GM15510 (cell line): Measurements from ENCODE around the gene PCDH1.

ENCODE experiments used
- POLR2A ChIP-seq: IDR thresholded peaks from 3 replicates; pipeline ENCODE4 v1.6.1; 2011; ENCODE audit warnings: borderline replicate concordance; ENCODE audit not compliant: insufficient read length; ENCODE audit errors: extremely low read depth

PCDH1 gene

DNA sequence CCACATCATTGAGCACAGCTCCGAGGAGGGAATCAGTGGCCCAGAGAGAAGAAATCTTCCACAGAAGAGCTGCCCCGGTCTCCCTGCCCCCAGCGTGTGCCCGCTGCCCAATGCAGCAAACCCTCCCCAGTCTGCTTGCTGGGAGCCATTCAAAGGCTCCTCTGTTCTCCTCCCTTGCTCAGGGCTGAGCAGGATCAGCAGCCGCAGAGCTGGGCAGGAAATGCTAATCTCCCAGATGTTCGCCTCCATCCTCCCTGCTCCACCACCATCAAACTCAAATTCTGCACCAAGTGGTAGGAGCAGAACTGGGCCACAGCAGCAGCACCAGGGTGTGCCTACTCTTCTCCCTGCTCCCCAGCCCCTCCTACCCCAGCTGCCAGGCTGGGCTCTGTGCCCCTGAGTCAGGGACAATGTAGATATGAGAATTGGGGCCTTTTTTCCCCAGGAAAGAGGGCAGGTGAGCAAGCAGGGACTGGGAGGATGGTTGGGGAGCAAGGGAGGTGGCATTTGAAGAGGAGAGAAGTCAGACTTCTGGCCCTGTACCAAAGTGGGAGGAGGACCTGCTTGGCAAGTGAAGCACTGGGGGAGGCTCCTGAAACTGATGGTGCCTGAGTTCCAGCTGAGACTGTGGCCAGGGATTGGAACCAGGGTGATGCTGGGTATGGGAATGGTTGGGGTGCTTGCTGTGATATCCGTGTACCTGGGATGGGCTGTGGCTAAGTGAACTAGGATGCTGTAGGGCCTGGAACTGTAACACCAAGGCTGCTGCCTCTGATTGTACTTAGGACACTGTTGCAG, 1.9 kb upstream of the PCDH1 start:
- TF ChIP-seq POLR2A = no peak

DNA sequence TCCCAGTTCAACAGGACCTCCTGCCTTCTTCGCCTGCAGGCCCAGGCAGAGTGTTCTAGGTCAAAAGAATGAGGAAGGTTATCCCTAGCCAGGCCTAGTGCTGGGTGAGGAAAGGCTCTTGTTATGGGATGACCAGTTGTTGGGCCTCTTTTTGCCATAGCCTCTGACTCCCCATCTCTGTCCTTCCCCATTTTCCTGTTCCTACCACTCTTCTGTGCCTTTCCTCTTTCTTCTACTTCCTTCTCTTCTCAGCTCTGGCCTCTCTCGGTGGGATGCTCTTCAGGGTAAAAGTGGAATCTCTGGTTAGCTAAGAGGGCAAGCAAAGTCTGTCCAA, 1.2 kb upstream of the PCDH1 start:
- TF ChIP-seq POLR2A = no peak

DNA sequence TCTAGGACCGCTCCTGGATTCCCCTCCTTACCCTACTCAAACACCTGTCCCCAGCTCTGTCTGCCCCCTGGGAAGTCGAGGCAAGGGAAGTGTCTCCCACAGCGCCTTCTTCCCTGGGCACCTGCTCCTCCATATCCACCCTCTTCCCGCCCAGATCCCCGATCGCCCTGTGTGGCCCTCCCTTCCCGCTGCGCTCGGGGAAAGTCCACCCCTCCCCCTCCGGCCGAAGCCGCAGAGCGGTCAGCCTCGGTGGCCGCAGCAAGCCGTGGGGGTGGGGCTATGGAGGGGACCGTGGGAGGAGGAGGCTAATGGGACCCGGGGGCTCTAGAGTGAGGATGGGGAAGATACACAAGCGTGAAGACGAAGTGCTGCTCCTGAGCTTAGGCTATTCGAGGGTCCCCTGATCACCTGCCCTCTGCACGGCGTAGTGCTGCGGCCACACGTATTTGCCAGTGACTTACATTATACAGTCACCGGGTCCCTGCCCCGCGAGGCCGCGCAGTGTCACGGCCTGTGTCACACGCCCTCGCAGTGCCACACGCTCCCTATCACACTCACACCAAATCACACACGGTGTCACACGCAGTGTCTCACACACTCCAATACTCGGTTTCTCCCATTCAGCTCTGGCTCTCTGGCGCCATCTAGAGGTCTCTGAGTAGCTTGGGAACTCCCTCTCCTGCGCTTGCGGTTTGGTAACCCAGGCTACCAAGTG, 658 bp upstream of the PCDH1 start:
- no peak for TF ChIP-seq POLR2A

DNA sequence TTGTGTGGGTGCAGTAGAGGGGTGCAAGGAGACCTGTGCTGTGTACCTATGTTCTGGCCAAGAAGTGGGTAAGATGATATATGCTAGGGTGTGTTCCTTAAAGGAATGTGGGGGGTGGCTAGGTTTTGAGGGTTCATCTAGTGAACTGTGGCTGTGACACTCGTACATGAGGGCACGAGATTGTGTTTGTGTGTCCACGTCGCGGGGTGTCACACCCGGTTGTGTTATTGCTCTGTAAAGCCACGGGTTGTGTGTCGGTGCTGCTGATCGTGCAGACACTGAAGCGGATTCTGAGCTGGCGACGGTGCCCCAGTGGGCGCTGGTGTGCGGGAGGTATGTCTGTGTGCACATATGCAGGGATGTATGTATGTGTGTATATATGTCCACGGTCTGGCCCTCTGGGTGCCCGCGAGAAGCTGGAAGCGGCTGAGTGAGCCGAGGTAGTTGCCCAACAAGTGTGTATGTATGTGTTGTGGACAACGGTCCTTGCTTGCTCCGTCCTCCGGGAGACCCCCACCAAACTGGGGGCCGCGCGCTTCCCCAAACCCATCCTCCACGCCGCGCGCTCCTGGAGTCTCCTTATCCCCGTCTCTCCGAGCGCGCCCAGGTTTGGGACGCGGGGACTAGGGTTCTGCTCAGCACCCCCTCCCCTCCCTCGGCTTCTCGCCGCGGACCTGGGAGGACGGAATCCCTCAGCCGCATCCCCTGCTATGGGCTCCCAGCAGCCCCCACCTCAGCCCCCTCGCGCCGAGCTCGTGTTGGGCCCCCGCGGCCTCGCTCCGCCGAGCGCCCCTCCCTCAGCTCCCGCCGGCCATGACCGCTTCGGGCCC, 639 bp downstream of the PCDH1 start:
- TF ChIP-seq POLR2A = no peak

DNA sequence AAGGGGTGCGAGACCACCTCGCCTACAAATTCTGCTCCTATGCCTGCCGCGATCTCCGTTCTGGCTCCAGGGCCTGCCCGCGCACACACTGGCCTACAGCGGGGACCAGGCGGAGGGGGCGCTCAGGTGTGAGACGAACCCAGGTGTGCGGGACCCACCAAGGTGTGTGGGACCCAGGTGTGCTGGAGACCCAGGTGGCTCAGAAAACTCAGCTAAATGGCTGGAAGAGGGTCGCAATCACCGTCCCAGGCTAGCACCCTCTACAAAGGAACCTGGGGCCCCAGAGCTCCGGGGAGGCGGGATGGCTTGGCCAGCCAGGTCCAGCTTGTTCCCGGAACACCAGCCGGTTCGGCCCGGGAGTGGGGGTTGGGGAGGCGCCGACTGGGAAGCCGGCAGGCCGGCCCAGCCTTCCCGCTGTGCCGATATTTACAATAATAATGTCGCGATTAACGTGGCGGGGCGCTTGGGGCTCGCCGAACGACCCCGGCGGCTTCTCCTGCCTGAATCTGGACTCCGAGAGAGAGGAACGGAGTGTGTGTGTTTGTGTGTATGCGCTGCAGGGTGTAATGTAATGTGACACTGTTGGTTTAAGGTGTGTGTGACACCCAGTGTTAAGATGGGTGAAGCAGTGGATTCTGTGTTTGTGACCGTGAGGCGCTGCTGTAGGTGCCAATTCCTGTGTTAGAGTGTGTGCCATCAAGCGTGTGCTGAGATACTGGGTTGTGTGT, 1.4 kb downstream of the PCDH1 start:
- TF ChIP-seq POLR2A = no peak

DNA sequence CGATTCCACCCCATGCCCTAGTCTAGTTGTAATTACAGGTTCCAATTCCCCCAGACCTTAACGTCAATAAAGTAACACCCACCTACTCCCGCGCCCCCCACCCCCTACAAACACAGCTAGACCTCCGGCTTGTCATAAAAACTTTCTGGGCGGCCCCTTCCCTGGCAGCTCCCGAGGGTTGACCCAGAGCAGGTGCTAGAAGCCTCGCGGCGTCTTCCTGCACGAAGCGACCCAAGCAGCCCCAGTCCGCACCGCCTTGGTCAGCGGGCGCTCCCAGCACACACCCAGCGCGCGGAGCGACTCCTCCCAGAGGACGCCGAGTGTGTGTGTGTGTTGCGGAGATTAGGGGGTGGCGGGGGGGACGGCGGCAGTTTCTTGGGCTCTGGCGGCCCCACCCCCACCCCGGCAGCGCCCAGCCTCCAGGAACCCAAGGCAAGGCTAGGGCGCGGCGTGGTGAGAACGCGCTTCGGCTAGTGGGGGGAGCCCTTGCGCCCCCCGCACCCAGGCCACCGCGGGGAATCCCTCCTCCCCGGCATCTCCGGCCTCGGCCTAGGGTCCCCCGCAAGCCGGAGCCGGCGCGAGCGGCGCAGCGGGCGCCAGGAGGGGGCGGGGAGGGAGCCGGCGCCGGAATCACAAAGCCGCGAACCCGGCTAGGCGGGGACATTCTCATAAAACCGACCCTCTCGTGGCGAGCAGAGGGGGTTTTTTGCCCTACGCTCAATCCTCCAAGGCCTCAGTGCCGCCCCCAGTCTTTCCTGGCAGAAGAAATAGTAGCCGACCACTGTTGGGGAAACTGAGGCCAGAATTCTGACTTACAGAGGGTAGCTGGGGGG, 2.2 kb downstream of the PCDH1 start:
- TF ChIP-seq POLR2A = no peak

DNA sequence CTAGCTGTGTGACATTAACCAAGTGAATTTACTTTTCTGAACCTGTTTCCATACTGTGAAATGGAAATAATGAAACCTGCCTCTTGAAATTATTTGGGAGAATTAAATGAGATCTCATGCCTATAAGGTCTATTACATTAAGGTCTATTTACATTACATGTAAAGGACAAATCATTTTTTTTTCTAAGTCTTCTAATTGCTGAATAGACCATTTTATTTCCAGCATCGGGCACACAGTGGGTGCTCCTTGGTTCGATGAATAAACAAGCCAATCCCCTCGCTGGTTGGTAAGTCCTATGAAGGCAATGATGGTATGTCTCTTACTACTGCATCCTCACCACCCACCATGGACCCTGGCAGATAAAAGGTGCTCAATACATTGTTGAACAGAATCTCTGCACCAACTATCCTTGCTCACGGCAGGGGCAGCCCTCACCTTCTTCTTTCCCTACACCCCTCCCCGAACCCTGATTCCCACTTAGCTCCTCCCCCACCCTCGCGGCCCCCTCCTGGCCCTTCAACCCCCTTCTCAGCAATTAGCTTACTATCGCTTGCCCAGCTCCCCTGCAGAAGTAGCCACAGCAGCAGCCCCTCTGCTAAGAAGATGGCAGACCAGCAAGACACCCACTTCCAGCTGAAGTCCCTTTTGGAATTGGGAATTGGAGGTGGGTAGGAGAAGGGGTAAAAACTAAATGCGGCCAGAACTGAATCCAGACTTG, 3.0 kb downstream of the PCDH1 start:
- no peak for TF ChIP-seq POLR2A

DNA sequence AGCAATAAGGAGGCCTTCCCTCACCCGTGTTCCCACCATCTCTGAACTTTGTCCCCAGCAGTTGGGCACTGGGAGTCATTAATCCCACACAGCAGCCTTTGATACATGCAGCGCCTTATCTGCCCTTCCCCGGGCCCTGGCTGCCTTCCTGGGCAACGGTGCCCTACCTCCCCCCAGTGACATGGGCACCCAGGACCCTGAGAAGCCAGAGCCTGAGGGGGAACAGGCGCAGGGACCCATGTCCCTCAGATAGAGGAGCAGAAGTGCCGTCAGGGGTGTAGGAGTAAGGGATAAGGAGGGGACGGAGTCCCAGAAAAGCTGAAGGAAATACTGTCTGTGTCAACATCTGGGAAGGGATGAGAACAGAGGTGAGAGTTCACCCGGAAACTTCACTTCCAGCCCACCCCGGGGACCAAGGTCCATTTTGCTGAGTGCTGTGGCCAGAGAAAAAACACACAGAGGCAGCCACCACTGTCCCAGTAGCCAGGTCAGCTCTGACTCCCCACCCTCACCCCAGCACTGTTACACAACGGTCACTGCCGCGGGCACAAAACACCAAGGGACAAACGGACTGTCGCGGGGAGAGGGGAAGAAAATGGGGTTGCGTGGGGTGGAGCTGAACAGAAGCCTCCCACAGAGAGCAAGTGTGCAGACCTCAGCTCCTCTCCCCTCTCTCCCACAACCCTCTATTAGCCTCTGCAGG, 3.8 kb downstream of the PCDH1 start:
- TF ChIP-seq POLR2A = no peak

DNA sequence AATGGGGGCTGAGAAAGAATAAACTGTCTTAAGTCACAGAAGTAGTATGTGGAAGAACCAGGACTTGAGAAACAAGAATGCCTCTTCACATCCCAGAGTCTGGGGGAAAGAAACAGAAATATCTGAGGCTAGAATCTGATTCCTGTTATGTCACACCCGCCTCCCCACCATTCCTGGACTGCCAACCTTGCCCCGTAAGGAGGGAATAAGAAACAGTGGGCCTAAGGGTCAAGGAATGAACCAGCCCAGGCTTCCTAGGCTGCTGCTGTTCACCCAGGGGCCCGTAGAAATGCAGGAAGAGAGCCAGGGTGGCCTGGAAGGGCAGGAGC, 4.3 kb downstream of the PCDH1 start:
- no peak for TF ChIP-seq POLR2A

DNA sequence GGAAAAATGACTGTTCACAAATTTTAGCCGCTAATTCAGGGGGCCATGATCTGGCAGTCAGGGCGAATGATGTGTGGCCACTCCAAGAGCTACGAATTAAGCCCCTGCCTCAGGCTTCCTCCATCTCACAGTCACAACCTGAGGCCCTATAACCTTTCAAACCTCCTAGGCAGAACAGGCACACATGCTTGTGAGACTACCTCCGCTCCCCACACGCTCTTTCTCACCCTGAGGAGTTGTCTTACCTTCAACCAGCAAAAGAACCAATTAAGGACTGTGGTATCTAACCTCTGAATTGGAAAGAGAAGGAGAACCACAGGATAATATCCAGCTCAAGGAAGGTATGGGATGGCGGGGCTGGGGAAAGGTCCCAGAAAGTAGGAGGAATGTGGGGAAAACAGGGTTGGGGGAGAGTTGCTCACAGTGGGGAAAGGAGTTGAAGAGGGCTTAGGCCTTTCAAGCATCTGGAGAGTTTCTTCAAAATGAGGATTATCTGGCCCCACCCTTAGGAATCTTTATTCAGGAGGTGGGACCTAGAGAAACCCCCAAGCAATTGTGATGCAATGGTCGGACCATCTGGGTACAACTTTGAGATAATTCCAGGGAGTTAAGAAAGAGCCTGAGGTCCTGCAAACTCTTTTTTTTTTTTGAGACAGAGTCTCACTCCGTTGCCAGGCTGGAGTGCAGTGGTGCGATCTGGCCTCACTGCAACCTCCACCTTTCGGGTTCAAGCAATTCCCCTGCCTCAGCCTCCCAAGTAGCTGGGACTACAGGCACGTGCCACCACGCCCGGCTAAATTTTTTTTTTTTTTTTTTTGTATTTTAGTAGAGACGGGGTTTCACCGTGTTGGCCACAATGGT, 5.5 kb downstream of the PCDH1 start:
- no peak for TF ChIP-seq POLR2A

DNA sequence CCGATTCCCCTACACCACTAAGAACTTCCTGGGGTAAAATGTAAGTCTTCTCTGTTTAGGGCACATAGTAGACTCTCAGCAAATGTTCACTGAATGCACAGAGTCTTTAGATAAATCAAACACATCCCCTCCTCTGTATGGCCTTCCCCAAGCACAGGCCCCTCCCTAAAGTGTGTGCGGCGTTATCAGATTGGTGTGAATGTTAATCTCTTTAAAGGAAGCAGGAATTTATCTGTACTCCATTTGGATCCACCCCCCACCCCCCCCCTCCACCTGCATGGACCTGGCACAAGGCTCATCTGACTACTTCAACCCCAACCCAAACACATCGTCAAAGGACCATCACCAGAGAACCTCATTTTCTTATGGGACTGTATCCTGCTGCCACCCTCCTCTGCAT, 6.3 kb downstream of the PCDH1 start:
- no peak for TF ChIP-seq POLR2A

DNA sequence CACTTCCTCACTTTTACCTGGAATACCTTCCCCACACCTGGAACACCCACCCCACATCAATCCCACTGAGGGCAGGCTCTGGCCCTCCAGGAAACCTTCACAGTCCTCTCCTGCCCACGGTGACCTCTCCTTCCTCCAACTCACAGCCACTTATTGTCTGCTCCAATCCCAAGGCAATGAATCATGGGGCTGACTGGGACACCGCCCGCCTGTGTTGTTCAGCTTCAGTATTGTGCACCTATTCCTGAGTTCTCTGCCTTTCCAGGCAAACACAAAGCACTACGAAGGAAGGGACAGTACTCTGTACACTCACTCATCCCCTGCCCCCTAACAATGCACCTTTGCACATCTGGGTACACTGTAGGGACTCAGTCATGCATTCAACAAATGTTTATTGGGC, 7.3 kb downstream of the PCDH1 start:
- no peak for TF ChIP-seq POLR2A

DNA sequence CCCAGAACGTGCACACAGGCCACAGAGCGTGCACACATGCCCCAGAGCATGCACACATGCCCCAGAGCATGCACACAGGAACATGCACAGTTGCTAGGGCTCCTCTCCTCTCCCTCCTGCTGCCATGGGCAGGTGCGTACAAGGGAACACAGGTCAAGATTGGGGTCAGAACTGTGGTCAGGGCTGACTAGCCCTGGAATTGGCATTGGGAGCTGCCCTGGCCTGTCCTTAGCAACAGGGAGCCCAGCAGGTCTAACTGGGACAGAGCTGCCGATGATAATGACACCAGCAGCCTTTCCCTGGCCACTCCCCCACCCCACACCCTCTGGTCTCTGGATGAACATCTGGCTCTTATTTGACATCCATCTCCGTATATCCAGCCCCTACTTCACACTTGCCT, 8.0 kb downstream of the PCDH1 start:
- no peak for TF ChIP-seq POLR2A

DNA sequence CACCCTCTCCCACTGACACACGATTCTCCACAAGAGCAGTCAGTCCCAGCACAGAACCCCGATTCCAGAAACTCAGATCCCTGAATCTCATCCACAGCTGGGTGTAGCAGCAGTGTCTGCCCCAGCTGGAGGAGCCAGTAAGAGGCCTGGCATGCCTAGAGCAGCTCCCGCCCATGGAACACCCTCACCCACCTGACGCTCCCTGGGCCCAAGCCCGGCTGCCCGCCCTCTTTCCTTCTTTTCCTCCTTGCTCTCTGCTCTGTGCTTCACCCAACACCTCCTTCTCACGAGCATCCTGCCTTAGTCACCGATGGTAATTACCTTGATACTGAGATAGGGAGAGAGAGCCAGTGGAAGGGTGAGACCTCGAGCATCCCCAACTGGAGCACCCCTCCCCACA, 8.7 kb downstream of the PCDH1 start:
- TF ChIP-seq POLR2A = no peak
